AG10803 (cell line): ENCODE data around the gene TDRD3.
"Not testable (repeated sequence)": the region's sequence is repeated elsewhere in the genome, so short reads cannot be mapped to it uniquely, and the experiment has no call there.

Experiments
- DNase-seq: peaks from one replicate; pipeline ENCODE4 v3.0.0; 2010; ENCODE audit warnings: low read depth
- H3K4me3 ChIP-seq: 2 replicates; pipeline ENCODE4 v1.5.1; 2011; ENCODE audit warnings: mild to moderate bottlenecking, low read length, control low read depth
- TF ChIP-seq, protein P1 (sequence below): conservative IDR thresholded peaks from 2 replicates; pipeline ENCODE4 v1.5.1; 2011; ENCODE audit warnings: mild to moderate bottlenecking, low read length, control low read depth, inconsistent platforms

TDRD3 gene

DNA sequence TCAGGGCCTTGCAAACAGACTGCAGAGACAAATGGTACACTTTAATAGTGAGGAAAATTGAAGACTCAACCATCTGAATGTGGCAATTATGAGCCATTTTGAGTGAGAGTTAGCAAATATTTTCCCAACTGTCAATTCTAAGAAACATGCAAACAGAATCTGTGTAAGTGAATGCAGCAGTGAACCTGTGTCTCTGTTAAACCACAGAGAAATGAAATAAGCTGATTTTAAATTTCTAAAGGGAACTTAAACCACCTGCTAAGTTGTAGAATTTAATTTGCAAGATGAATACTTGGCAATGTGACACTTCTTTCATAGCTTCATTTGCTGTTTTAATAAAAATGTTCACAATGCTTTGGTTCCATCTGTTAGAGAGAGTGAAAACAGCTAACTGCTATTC, 42.0 kb upstream of the TDRD3 start:
- no peak for DNase-seq
- no peak overlapping the region for H3K4me3 ChIP-seq
- TF ChIP-seq, protein P1, sequence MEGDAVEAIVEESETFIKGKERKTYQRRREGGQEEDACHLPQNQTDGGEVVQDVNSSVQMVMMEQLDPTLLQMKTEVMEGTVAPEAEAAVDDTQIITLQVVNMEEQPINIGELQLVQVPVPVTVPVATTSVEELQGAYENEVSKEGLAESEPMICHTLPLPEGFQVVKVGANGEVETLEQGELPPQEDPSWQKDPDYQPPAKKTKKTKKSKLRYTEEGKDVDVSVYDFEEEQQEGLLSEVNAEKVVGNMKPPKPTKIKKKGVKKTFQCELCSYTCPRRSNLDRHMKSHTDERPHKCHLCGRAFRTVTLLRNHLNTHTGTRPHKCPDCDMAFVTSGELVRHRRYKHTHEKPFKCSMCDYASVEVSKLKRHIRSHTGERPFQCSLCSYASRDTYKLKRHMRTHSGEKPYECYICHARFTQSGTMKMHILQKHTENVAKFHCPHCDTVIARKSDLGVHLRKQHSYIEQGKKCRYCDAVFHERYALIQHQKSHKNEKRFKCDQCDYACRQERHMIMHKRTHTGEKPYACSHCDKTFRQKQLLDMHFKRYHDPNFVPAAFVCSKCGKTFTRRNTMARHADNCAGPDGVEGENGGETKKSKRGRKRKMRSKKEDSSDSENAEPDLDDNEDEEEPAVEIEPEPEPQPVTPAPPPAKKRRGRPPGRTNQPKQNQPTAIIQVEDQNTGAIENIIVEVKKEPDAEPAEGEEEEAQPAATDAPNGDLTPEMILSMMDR = no peak

DNA sequence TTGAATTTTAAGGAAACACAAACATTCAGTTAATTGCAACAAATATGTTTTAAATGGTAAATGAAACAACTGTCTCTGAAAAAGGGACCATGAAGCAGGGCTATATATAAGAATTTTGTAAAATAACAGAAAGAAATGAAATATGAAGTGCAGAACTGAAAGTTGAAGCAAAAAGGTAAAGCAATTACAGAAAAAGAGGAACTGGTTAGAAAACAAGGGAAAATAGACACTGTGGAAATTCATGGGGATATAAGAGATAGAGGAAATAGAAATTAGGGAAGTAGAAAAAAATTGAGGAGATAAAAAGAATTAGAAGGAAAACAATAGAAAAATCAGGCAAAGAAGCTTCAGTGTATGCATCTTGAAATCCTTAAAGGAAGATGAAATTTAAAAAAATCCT, 40.0 kb upstream of the TDRD3 start:
- DNase-seq = no peak
- TF ChIP-seq, protein P1 = no peak

DNA sequence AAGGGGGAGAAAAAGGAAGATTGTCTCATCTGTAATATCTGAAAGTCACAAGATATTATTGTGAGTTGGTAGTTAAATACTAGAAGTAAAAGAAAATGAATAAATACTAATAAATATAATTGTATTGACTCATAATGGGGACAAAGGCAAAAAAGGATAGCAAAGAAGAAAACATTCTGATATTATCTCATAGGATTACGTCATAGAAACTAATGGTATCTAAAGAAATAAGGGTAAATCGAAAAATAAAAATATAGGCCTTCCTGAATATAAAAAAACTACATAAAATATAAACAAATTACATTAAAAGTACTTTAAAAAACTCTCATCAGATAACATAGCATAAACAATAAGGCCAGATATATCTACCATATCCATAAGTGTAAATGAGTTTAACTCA, 38.6 kb upstream of the TDRD3 start:
- no peak for DNase-seq
- no peak overlapping the region for H3K4me3 ChIP-seq
- TF ChIP-seq, protein P1 = no peak

More for the DNA sequence above, 40.0 kb upstream of the TDRD3 start:
- H3K4me3 ChIP-seq = no peak overlapping the region

DNA sequence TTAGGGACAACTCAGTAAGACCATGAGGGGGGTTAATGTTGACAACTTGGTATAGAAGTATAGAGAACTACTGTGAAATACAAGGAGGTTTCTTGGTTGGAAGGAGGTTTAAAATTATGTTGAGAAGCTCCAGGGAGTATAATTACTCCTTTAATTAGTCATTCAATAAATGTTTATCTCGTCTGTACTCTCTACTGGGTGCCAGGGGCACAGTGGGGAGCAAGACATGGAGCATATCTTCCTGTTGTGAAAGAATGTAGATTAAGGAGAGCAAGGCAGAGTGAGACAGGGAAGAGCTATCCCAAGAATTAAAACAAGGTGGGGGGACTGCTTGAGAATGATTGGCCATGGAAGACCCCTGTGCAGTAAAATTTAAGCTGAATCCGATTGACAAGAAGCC, 33.7 kb upstream of the TDRD3 start:
- no peak for DNase-seq
- TF ChIP-seq, protein P1 = no peak
- no peak overlapping the region for H3K4me3 ChIP-seq

DNA sequence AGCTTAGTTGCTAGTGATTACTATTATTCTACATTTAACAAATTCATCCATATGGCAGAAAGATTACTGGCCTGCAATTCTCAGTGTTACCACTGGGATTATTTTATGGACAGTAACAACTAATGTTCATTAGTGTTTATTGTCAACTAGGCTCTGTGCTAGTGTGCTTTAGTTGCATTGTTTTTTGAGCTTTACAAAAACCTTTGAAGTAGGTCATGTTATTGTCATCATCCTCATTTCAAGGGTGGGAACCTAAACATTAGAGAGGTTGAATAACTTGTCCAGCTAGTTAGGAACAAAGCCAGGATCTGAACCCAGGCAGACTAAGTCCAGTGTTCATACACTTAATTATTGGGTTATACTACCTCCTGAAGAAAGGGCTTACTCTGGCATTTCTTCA, 27.8 kb upstream of the TDRD3 start:
- H3K4me3 ChIP-seq = no peak overlapping the region
- TF ChIP-seq, protein P1 = peak; percentile 38
- no peak for DNase-seq

DNA sequence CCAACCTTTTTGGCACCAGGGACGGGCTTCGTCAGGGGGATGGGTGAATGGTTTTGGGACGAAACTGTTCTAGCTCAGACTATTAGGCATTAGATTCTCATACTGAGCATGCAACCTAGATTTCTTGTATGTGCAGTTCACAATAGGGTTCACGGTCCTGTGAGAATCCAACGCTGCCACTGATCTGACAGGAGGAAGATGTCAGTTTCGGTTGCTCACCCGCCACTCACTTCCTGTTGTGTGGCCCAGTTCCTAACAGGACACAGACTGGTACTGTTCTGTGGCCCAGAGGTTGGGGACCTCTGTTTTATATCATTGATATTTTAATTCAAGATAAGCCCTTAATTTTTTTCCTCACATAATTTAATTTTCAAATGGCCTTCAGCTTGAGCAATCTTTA, 26.7 kb upstream of the TDRD3 start:
- TF ChIP-seq, protein P1 = no peak
- no peak overlapping the region for H3K4me3 ChIP-seq
- DNase-seq = no peak

DNA sequence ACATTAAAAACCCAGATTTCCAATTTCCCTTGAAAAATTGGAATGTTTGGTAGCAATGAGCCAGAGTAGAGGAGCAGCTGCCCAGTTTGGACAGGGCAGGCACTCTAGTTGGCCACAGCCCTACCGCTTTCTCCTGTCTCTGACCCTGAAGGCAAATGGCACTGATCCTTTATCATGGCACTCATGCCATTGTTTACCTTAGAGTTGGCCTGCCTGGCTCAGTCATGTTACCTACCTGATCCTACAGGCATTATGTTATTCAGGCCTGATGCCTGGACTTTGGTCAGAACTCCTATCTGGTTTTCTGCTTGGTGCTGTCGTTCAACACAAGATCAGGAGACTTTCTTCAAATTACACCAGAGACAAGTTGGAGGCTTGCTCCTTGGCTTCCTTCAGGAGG, 24.9 kb upstream of the TDRD3 start:
- DNase-seq = no peak
- H3K4me3 ChIP-seq = no peak overlapping the region
- TF ChIP-seq, protein P1 = no peak

DNA sequence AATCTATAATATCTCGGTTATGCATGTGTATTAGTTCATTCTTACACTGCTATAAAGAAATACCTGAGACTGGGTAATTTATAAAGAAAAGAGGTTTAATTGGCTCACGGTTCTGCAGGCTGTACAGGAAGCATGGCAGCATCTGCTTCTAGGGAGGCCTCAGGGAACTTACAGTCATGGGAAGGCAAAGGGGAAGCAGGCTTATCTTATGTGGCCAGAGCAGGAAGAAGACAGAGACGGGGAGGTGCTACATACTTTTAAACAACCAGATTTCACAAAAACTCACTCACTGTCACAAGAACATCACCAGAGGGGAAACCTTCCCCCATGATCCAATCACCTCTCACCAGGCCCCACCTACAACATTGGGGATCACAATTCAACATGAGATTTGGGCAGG, 17.7 kb upstream of the TDRD3 start:
- not testable (repeated sequence) for DNase-seq, H3K4me3 ChIP-seq
